Uterine smooth muscle cell (primary cell): ENCODE results near the gene ACTL7B. TPM values are rescaled to one million over a fixed set of nuclear protein-coding genes. Genes with fewer than 3 reads are reported as not detected.

Source experiments
- total RNA-seq: library from RNA; depleted of rRNA; stranded (reverse); fragments of >200 nt; gene quantifications from 2 replicates; pipeline ENCODE4 v1.2.3, GENCODE V29; 2014

The ACTL7B gene, protein sequence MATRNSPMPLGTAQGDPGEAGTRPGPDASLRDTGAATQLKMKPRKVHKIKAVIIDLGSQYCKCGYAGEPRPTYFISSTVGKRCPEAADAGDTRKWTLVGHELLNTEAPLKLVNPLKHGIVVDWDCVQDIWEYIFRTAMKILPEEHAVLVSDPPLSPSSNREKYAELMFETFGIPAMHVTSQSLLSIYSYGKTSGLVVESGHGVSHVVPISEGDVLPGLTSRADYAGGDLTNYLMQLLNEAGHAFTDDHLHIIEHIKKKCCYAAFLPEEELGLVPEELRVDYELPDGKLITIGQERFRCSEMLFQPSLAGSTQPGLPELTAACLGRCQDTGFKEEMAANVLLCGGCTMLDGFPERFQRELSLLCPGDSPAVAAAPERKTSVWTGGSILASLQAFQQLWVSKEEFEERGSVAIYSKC
- 0.11 TPM in 1 of 2 replicates, not detected in the other for total RNA-seq

DNA sequence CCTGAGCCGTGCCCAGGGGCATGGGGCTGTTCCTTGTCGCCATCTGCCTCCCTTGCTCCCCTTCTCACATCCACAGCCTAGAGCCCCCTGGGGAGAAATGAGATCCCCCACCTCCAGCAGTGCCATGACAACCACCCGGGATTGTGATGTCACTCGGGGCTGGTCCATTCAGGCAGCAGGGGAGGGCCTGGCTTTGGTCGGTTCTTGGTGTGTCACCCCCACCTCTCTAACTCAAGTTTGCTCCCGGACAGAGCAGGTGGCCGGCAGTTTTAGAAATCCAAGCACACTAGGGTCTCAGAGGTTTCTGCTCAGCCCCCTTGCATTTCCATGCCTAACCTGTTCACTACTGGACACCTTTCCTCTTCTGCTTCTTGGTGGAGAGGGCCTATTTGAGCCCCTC lies at the start of gene ACTL7B:
Gene ACTL7B (minus strand): TSS at position 99 of the 400 bp plus-strand sequence. CDS start 56 bp downstream, at position 43.

GRCh38 chr9:108861997-108862396 lies 6.2 kb upstream of the ACTL7B start, which contains the start of gene ACTL7A:
Gene ACTL7A, plus strand, starts transcription at chr9:108862266. Its CDS starts 57 bp downstream, at chr9:108862323.

Other genes with a start within 250 kb of the ACTL7B start
- gene ACTL7A, start 6.3 kb upstream of the ACTL7B start, total RNA-seq, result not detected in 2 replicates
- gene ELP1, start 78.1 kb upstream of the ACTL7B start, total RNA-seq, result 49.7 and 53.3 TPM in 2 replicates
- gene ABITRAM, start 78.4 kb upstream of the ACTL7B start, total RNA-seq, result 6.5 and 6.9 TPM in 2 replicates
- gene CTNNAL1, start 157.5 kb upstream of the ACTL7B start, total RNA-seq, result 147 and 239 TPM in 2 replicates